ENCODE results near the gene SH2D7.

Gene SH2D7

DNA sequence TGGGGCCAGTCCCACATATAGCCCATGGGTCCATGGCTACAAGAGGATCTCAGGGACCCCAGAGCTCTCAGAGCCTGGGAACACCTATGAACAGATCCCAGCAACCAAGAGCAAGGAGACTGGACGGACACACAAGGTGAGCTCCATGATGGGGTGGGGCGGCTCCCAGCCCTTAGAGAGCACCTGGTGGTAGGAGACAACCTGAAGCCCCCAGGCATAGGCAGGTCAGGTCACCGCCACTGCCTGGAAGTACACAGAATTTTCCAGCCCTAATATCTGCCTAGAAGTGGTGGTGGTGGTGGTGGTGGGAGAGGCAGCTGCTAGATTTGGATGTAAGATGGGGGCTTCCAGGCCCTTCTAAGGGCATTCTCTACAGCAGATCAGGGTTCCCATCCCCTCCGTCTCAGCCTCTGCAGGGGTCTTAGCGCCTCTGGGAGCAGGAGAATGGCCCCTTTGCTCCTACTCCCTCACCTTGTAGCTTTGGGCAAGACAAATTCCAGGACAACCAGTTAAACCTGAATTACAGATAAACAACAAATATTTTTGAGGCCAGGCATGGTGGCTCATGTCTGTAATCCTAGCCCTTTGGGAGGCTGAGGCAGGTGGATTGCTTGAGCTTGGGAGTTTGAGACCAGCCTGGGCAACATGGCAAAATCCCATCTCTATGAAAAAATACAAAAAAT is 9.2 kb downstream of the SH2D7 start:
- no peaks in the 10 kb centered on the region for H3K27me3 ChIP-seq (ENCODE audit: insufficient read depth, poor library complexity, severe bottlenecking)
- TF ChIP-seq GABPA (IDR thresholded peaks at IDR 0.05; ENCODE audit: low read depth), result no peak
- TF ChIP-seq, protein P1, sequence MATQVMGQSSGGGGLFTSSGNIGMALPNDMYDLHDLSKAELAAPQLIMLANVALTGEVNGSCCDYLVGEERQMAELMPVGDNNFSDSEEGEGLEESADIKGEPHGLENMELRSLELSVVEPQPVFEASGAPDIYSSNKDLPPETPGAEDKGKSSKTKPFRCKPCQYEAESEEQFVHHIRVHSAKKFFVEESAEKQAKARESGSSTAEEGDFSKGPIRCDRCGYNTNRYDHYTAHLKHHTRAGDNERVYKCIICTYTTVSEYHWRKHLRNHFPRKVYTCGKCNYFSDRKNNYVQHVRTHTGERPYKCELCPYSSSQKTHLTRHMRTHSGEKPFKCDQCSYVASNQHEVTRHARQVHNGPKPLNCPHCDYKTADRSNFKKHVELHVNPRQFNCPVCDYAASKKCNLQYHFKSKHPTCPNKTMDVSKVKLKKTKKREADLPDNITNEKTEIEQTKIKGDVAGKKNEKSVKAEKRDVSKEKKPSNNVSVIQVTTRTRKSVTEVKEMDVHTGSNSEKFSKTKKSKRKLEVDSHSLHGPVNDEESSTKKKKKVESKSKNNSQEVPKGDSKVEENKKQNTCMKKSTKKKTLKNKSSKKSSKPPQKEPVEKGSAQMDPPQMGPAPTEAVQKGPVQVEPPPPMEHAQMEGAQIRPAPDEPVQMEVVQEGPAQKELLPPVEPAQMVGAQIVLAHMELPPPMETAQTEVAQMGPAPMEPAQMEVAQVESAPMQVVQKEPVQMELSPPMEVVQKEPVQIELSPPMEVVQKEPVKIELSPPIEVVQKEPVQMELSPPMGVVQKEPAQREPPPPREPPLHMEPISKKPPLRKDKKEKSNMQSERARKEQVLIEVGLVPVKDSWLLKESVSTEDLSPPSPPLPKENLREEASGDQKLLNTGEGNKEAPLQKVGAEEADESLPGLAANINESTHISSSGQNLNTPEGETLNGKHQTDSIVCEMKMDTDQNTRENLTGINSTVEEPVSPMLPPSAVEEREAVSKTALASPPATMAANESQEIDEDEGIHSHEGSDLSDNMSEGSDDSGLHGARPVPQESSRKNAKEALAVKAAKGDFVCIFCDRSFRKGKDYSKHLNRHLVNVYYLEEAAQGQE (IDR thresholded peaks at IDR 0.05; ENCODE audit: insufficient replicate concordance, low read depth), result no peak
- TF ChIP-seq SPI1 (IDR thresholded peaks at IDR 0.05; ENCODE audit: borderline replicate concordance, low read depth), result no peak
- no peak for TF ChIP-seq POLR2AphosphoS5 (IDR thresholded peaks at IDR 0.05; ENCODE audit: low read depth)
- TF ChIP-seq, protein P2, sequence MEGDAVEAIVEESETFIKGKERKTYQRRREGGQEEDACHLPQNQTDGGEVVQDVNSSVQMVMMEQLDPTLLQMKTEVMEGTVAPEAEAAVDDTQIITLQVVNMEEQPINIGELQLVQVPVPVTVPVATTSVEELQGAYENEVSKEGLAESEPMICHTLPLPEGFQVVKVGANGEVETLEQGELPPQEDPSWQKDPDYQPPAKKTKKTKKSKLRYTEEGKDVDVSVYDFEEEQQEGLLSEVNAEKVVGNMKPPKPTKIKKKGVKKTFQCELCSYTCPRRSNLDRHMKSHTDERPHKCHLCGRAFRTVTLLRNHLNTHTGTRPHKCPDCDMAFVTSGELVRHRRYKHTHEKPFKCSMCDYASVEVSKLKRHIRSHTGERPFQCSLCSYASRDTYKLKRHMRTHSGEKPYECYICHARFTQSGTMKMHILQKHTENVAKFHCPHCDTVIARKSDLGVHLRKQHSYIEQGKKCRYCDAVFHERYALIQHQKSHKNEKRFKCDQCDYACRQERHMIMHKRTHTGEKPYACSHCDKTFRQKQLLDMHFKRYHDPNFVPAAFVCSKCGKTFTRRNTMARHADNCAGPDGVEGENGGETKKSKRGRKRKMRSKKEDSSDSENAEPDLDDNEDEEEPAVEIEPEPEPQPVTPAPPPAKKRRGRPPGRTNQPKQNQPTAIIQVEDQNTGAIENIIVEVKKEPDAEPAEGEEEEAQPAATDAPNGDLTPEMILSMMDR (IDR thresholded peaks at IDR 0.05; ENCODE audit: insufficient read depth, low read length), result no peak
- DNase-seq (ENCODE audit: low read depth in 1 of 2, low spot score in 1 of 2), result no peak
- no peak overlapping the region for H3K4me3 ChIP-seq (replicated peaks; ENCODE audit: insufficient read depth, low read length)
- no peak overlapping the region for H3K27ac ChIP-seq (replicated peaks)

DNA sequence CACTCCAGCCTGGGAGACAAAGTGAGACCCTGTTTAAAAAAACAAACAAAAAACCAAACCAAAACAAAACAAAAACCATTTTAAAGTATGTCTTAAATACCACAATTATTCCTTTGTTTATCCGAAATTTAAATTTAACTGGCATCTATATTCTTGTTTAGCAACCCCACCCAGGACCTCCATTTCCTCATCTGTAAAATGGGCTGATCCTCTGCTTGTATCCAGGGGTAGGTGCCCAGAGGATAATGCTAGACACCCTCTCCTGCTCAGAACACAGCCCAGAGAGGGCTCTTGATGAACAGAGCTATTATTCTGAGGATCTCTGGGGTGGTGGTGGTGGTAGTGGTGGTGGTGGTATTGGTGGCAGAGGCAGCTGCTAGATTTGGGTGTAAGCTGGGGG is 9.8 kb downstream of the SH2D7 start:
- DNase-seq (ENCODE audit: low read depth in 1 of 2, low spot score in 1 of 2), result no peak
- Histone ChIP-seq H3K27ac (replicated peaks) (no peak overlapping the region), H3K4me3 (replicated peaks; ENCODE audit: insufficient read depth, low read length) (no peak overlapping the region), H3K27me3 (ENCODE audit: insufficient read depth, poor library complexity, severe bottlenecking) (no peaks in the 10 kb centered on the region)
- TF ChIP-seq, protein P1 (IDR thresholded peaks at IDR 0.05; ENCODE audit: insufficient replicate concordance, low read depth), result no peak
- TF ChIP-seq GABPA (IDR thresholded peaks at IDR 0.05; ENCODE audit: low read depth) (no peak), SPI1 (IDR thresholded peaks at IDR 0.05; ENCODE audit: borderline replicate concordance, low read depth) (no peak), POLR2AphosphoS5 (IDR thresholded peaks at IDR 0.05; ENCODE audit: low read depth) (no peak)
- TF ChIP-seq, protein P2 (IDR thresholded peaks at IDR 0.05; ENCODE audit: insufficient read depth, low read length), result no peak

DNA sequence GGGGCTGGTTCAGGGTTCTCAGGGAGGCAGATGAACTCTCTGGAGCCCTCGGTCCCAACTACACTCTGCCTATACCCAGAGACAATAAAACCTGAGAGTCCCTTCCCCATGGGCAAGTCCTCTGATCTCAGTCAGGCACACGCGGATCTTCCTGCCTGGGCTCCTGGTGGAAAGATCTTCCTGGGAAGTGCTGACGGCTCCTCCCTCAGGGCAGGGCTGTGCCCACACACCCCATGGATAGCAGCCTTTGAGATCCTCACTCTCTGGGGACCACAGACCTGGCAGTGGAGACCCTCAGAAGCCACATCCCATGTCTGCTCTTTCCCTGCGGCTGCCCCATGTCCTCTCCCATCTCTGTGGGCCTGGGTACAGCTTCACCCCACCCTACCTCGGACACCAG is 10.4 kb downstream of the SH2D7 start:
- DNase-seq (ENCODE audit: low read depth in 1 of 2, low spot score in 1 of 2), result no peak
- H3K27ac ChIP-seq (replicated peaks), result no peak overlapping the region

More for the DNA sequence above, 10.4 kb downstream of the SH2D7 start:
- Histone ChIP-seq H3K4me3 (replicated peaks; ENCODE audit: insufficient read depth, low read length) (no peak overlapping the region), H3K27me3 (ENCODE audit: insufficient read depth, poor library complexity, severe bottlenecking) (no peaks in the 10 kb centered on the region)
- TF ChIP-seq POLR2AphosphoS5 (IDR thresholded peaks at IDR 0.05; ENCODE audit: low read depth), result no peak
- TF ChIP-seq, protein P1 (IDR thresholded peaks at IDR 0.05; ENCODE audit: insufficient replicate concordance, low read depth), result no peak
- TF ChIP-seq, protein P2 (IDR thresholded peaks at IDR 0.05; ENCODE audit: insufficient read depth, low read length), result no peak

Measured in HL-60 (cell line).